Tibial nerve (tissue), 4 donors: ENCODE measurements around the gene PROM2.

Experiments used
- CTCF ChIP-seq, 5 experiments: fragments of 200-600 bp in 3 of 5; fragments of 450-650 bp in 2 of 5; sonication (generic) in 3 of 5; IDR thresholded peaks; one replicate each; pipeline ENCODE4 v1.5.1; 2016 to 2019; ENCODE audit warnings: antibody characterized with exemption in 5 of 5, mild to moderate bottlenecking in 3 of 5, moderate library complexity in 2 of 5
- EP300 ChIP-seq, 2 donors: sonication (generic); formaldehyde crosslinking; IDR thresholded peaks; one replicate each; pipeline ENCODE4 v1.6.1; 2017; ENCODE audit warnings: antibody characterized with exemption in 2 of 2, mild to moderate bottlenecking in 1 of 2
- POLR2A ChIP-seq, 2 donors: fragments of 450-650 bp; IDR thresholded peaks; one replicate each; pipeline ENCODE4 v1.6.1; 2017; ENCODE audit warnings: antibody characterized with exemption in 2 of 2, mild to moderate bottlenecking in 2 of 2, moderate library complexity in 2 of 2

- TF ChIP-seq CTCF (IDR thresholded peaks at IDR 0.05) (no peak), POLR2A (IDR thresholded peaks at IDR 0.05) (no peak), EP300 (IDR thresholded peaks at IDR 0.05) (no peak)
Measured at GRCh38 chr2:95270541-95271081, 3.6 kb upstream of the PROM2 start.
